ENCODE measurements around the gene SORBS1.

SORBS1 gene

DNA sequence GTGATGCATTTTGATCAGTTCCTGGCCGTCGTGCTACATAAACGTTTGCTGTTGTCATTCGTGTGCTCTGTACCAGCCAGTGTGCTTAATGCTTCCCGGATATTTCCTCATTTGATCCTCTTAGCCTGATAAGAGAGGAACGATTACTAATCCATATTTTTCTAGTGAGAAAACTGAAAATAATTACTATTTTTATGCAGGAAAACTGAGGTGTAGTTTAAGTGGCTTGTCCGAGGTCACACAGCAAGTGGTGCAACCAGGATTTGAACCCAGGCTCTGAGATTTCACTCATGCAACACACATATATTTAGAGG lies 650 bp upstream of the SORBS1 start:
- in situ Hi-C loops (cut with MboI; ENCODE audit: low pct_unique_long_range_greater_than_20kb, low sequenced_read_pairs, unreplicated experiment), result no loop called here
- TF ChIP-seq, protein P1, sequence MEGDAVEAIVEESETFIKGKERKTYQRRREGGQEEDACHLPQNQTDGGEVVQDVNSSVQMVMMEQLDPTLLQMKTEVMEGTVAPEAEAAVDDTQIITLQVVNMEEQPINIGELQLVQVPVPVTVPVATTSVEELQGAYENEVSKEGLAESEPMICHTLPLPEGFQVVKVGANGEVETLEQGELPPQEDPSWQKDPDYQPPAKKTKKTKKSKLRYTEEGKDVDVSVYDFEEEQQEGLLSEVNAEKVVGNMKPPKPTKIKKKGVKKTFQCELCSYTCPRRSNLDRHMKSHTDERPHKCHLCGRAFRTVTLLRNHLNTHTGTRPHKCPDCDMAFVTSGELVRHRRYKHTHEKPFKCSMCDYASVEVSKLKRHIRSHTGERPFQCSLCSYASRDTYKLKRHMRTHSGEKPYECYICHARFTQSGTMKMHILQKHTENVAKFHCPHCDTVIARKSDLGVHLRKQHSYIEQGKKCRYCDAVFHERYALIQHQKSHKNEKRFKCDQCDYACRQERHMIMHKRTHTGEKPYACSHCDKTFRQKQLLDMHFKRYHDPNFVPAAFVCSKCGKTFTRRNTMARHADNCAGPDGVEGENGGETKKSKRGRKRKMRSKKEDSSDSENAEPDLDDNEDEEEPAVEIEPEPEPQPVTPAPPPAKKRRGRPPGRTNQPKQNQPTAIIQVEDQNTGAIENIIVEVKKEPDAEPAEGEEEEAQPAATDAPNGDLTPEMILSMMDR (IDR thresholded peaks at IDR 0.05; ENCODE audit: extremely low read depth, insufficient read depth, missing control alignments), result no peak
- DNase-seq (ENCODE audit: low spot score), result no peak

DNA sequence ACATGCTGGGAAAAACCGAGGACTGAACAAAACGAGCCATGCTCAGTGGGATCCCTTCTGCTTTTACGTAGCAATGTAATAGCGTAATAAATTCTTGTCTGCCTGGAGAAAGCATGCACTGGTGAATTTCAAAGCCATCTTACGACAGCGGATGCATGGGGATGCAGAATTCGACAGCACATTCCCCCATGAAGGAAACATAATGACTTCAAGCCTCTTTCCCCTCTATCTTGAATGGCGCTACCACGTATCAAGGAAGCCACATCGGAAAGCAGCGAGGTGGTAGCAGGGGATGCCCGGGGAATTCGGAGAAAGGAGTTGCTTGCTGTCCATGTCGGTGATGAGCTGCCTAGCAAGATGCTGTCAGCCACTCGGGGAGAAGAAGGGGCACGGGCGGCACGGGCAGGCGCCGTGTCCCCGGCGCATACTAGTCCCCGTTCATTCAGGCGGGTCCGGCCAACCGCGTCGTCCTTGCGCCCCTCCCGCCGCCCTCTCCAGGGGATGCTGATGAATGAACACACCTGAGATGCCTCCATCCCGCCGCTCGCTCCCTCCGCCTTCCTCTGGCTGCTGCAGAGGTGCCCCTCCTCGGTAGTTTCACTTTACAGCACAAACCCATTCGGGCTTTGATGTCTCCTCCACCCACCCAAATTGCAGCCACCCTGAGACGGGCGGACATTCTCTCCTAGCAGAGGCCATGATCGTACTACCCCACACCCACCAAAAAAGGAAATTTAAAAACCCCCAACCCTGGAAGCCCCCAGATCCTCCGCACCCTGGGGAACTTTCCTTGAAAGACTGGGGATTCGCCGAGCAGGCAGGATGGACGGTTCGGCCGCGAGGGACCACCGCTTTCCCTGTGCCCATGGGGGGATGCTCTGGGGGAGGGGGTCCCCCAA lies 644 bp downstream of the SORBS1 start:
- TF ChIP-seq, protein P1 (IDR thresholded peaks at IDR 0.05; ENCODE audit: extremely low read depth, insufficient read depth, missing control alignments), result no peak
- in situ Hi-C loops (cut with MboI; ENCODE audit: low pct_unique_long_range_greater_than_20kb, low sequenced_read_pairs, unreplicated experiment), result no loop called here
- DNase-seq (ENCODE audit: low spot score), result peak; percentile 74

DNA sequence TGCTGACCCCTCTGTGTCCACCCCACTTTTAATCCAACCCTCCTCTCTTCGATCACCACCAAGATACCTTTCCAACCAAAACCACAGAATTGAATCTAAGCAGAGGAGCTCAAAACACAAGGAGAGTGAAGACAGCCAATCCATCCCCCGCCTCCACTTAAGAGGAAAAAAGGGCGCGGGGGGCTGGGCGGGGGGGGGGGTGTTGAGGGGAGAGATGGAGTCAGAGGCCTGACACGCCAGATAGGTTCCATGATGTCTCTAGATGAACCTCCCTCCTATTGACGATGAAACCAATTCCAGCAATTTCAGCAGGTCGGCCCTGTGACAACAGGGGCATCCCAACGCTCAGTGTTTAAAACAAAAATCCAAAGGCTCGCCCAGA lies 1.3 kb downstream of the SORBS1 start:
- in situ Hi-C loops (cut with MboI; ENCODE audit: low pct_unique_long_range_greater_than_20kb, low sequenced_read_pairs, unreplicated experiment), result no loop called here
- TF ChIP-seq, protein P1 (IDR thresholded peaks at IDR 0.05; ENCODE audit: extremely low read depth, insufficient read depth, missing control alignments), result no peak
- no peak for DNase-seq (ENCODE audit: low spot score)

DNA sequence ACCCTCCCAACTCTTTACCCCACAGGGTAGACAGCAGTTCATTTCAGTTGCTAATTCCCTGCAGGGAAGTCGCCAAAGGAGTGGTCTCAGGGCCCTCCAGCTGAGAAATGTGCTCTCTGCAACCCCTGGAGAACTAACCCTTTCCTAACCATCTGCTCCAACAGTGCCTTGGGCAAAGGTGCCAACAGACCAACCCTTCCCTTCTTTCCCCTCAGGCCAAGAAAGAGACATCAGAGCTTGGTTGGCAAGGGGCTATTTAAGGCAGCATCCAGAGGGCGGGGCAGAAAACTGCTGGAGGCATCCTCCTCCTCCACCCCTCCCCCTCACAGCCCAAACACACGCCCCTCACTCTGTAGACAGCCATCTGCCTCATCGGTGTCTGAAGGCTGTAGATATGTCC lies 1.7 kb downstream of the SORBS1 start:
- in situ Hi-C loops (cut with MboI; ENCODE audit: low pct_unique_long_range_greater_than_20kb, low sequenced_read_pairs, unreplicated experiment), result no loop called here
- TF ChIP-seq, protein P1 (IDR thresholded peaks at IDR 0.05; ENCODE audit: extremely low read depth, insufficient read depth, missing control alignments), result no peak
- DNase-seq (ENCODE audit: low spot score), result no peak

DNA sequence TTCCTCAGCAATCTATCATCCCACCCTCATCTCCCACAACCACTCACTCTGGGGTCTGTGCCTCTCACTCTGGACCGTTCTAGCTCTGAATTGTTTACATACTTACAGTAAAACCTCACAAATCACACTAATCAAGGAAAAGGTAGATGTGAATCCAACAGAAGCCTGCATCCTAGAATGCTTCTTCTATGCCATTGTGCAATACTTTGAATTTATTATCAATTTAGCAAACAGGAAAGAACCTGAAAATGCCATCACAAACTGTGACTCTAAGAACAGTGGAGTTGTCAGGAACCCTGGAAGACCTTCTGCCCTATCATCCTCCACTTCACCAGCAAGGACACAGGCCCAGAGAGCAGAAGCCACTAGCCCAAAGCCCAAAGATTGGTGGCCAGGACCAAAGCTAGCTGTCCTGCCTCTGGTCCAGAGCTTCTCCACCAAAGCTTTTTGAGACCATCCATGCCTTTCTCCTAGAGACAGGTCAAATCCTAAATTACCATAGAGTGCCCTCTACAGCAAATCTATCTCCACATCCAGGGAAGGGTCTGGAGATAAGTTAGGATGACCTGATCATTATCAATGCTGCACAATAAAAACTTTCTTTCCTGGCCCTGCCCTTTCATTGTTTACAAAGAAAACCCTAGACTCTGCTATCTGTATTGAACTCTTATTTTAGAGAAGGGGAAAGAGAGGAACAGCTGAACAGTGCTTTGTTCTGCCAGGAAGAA lies 2.4 kb downstream of the SORBS1 start:
- in situ Hi-C loops (cut with MboI; ENCODE audit: low pct_unique_long_range_greater_than_20kb, low sequenced_read_pairs, unreplicated experiment), result no loop called here
- TF ChIP-seq, protein P1 (IDR thresholded peaks at IDR 0.05; ENCODE audit: extremely low read depth, insufficient read depth, missing control alignments), result no peak
- no peak for DNase-seq (ENCODE audit: low spot score)

DNA sequence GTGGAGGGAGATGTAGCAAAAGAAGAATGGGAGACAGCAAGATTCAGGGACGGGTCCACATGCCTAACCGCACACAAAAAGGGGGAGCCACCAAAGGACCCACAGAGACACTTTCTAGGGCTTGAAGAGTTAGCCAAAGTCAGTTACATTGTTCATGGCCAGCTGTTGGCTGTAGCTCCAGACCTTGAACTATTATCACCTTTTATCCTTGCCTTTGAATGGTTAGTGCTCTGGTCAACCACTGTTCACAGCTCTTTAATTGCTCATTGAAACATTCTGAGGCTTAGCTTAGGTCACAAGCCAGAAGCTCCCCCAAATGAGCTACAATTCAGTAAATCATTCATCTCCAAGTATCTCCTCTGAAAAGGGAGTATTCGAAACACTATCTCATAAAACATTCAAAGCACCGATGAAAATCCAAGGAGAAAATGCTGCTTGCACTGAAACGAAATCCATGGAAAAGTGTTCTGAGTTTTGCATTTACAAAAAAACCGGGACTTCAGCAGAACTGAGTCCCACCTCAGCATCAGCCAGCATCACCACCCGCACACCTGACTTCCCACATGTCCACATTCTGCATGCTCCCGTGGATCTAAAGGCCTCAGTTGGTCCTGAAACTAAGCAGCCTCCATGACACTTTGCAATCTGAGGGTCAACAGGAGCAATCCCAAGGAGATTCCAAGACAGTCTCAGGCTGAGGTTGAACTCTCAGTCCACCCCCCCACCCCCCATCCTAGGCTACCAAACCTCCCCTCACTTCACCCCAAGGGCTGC lies 4.0 kb downstream of the SORBS1 start:
- DNase-seq (ENCODE audit: low spot score), result no peak
- TF ChIP-seq, protein P1 (IDR thresholded peaks at IDR 0.05; ENCODE audit: extremely low read depth, insufficient read depth, missing control alignments), result no peak
- in situ Hi-C loops (cut with MboI; ENCODE audit: low pct_unique_long_range_greater_than_20kb, low sequenced_read_pairs, unreplicated experiment), result no loop called here

Measured in GM13977 (cell line).